PFSK-1 (cell line): ENCODE data around the gene LIPC.

Source experiments
- FOXP2 ChIP-seq: optimal IDR thresholded peaks from 2 replicates; pipeline ENCODE3; 2011; ENCODE audit warnings: borderline replicate concordance, control low read depth, inconsistent platforms; ENCODE audit not compliant: insufficient read depth; ENCODE audit errors: extremely low read length, extremely low read depth
- POLR2AphosphoS5 ChIP-seq: IDR thresholded peaks from 2 replicates; pipeline ENCODE4 v1.6.1; 2012; ENCODE audit warnings: low read depth, mild to moderate bottlenecking, control low read depth, low read length, moderate library complexity
- REST ChIP-seq, 2 experiments: IDR thresholded peaks; 2 replicates each; pipeline versions ENCODE4 v1.6.1 to v1.8.0; 2011 to 2012; ENCODE audit warnings: low read depth in 2 of 2, low read length in 2 of 2, control low read depth in 1 of 2, inconsistent platforms in 1 of 2, mild to moderate bottlenecking in 1 of 2, moderate library complexity in 1 of 2; ENCODE audit not compliant: insufficient read depth in 1 of 2
- SIN3A ChIP-seq: IDR thresholded peaks from 2 replicates; pipeline ENCODE4 v1.6.1; 2012; ENCODE audit warnings: mild to moderate bottlenecking, low read length, moderate library complexity, borderline replicate concordance; ENCODE audit not compliant: insufficient read depth
- TAF1 ChIP-seq: IDR thresholded peaks from 2 replicates; pipeline ENCODE4 v1.6.1; 2012; ENCODE audit warnings: low read length, control low read depth, borderline replicate concordance; ENCODE audit not compliant: insufficient read depth

GRCh38 chr15:58608711-58609110 is 176.9 kb downstream of the LIPC start:
- TF ChIP-seq POLR2AphosphoS5, result no peak
- TF ChIP-seq TAF1, result no peak
- no peak for TF ChIP-seq FOXP2
- no peak for TF ChIP-seq REST (IDR thresholded peaks at IDR 0.05; ENCODE audit: insufficient read depth in 1 of 2, low read depth in 2 of 2, low read length in 2 of 2)
- TF ChIP-seq SIN3A, result no peak
